OCI-LY3 (cell line): ENCODE data around the gene SOWAHA.

Experiments
- CTCF ChIP-seq: fragments of 200-600, 300-600 bp; sonication (generic); IDR thresholded peaks from 2 replicates; pipeline ENCODE4 v1.5.1; 2014; ENCODE audit warnings: antibody characterized with exemption, low read length, low read depth
- EZH2phosphoT487 ChIP-seq: fragments of 200-600 bp; shearing (Covaris generic); IDR thresholded peaks from 2 replicates; pipeline ENCODE4 v1.6.1; 2018; ENCODE audit warnings: antibody characterized with exemption, mixed run types, low read depth

GRCh38 chr5:132824426-132824825, 11.3 kb downstream of the SOWAHA start:
- TF ChIP-seq CTCF = no peak
- no peak for TF ChIP-seq EZH2phosphoT487
